Measurements from ENCODE around the gene AGRP.
"Not testable (repeated sequence)": the region's sequence is repeated elsewhere in the genome, so short reads cannot be mapped to it uniquely, and the experiment has no call there.

Gene AGRP

DNA sequence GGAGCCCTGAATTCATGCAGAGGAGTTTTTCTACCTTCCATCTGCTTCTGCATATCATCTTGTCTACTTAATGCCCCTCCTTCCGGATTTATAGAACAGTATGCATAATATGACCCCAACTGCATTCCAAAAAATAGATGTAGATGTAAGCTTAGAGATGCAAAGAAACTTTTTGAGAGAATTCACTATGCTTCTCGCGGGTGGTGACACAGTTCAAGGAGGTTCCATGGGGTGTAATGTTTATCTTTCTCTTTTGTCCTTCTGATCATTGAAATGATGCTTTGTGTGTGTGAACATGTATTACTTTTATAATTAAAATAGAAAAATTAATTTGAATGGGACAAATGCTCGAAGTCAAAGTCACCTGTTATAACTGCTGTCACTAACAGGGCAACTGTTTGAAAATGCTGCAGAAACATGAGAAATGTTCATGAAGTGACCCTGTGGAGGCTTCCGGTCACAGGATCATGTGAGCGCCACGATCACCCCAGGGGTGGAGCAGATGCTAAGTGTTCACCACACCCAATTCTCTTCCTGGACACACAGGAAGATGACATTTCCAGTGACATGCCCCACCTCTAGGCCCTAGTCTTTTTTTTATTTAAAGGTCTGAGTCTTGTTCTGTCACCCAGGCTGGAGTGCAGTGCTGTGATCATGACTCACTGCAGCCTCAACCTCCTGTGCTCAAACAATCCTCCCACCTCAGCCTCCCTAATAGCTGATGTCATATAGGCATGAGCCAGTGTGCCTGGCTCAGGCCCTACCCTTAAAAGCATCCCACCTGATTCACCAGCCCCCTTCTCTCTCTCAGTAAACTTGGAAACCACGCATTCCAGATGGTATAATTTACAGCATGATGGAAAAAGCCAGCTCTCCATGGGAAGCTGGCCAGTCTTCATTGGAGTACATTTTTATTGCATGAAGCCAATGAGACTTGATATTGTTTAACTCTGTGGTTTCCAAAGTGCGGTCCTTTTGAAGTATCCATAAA is 21.0 kb upstream of the AGRP start:
- no peak for DNase-seq

DNA sequence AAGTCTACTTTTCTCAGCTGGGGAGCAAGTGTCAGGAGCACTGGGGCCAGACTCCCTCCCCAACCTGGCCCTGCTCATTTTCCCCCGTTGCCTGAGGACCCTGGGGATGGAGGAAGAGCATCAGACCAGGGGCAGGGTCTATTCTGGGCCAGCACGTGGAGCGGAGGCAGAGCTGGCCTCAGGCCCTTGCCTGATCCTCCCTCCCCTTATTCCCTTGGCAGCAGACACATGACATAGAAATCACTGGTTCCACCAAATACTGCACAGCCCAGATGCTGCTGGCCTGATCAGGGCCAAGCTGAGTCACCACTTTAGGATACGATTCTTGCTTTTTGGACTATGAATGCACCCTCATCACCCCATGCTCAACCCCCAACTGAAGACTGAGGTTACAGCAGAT is 15.8 kb upstream of the AGRP start:
- no peak for DNase-seq

DNA sequence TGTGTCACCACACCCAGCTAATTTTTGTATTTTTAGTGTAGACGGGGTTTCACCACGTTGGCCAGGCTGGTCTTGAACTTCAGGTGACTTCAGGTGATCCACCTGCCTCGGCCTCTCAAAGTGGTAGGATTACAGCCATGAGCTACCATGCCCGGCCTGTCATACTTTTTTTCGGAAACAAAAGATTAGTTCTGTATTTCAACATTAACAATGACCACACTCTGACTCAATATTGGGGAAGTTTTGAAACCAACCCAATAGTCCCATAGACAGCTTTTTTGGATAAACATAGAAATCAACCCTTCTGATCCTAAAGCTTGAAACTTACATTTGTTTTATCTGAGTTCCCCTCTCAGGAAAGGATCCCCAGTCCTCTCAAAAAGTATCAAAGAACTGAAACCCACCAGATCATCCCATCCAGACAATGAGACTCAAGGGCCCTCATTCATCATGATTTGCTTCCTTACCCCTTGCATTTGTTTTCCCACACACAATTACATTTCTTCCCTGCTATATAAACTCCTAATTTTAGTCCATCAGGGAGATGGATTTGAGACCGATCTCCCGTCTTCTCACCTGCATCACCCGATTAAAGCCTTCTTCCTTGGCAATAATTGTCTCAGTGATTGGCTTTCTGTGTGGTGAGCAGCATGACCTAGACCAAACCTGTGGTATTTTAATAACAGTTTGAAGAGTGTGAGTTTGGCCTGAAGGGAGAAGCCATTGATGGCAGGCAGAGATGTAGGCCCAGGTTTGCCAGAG is 7.2 kb upstream of the AGRP start:
- DNase-seq, result no peak

DNA sequence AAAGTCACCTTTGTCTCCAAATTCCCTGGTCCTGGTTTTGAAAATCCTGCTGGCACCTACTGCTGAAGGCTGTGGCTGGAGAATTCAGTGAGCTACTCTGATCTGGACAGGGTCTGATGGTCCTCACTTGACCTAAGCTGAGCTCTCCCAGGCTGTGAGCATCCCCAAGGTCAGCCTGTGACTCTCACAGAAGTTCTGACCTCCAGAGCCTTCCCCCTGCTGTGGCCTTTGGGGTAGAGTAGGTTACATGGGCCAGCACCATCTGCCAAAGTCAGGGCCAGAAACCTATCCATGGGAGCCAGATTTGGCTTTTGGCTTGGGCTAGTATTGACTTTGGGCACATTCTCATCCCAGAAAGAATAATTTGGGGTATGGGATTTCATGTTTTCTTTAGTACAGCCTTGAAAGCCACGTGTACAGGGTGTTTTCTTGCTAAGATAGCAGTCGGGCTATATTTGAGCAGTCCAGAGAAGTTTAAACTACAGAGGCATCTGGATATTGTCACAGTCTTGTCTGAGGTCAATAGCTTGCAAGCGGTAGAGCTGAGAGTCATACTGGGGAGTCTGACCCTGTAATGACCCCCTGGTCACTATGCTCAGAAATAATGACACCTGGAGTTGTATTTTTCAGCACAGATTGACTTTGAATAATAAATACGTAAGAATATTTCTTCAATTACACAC is 6.2 kb upstream of the AGRP start:
- DNase-seq, result no peak

DNA sequence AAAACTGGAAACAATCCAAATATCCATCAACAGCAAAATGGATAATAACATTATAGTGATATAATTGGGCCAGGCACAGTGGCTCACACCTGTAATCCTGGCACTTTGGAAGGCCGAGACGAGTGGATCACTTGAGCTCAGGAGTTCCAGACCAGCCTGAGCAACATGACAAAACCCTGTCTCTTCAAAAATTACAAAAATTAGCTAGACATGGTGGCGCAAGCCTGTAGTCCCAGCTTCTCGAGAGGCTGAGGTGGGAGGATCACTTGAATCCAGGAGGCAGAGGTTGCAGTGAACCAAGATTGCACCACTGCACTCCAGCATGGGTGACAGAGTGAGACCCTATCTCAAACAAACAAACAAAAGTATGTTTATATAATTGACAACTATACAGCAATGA is 4.2 kb upstream of the AGRP start:
- not testable (repeated sequence) for DNase-seq

GRCh38 chr16:67486805-67487204 is 3.5 kb upstream of the AGRP start:
- DNase-seq, result no peak

- no peak for DNase-seq
Measured at GRCh38 chr16:67483731-67484525, 581 bp upstream of the AGRP start.

GRCh38 chr16:67482233-67482924 is 968 bp downstream of the AGRP start:
- DNase-seq, result no peak

DNA sequence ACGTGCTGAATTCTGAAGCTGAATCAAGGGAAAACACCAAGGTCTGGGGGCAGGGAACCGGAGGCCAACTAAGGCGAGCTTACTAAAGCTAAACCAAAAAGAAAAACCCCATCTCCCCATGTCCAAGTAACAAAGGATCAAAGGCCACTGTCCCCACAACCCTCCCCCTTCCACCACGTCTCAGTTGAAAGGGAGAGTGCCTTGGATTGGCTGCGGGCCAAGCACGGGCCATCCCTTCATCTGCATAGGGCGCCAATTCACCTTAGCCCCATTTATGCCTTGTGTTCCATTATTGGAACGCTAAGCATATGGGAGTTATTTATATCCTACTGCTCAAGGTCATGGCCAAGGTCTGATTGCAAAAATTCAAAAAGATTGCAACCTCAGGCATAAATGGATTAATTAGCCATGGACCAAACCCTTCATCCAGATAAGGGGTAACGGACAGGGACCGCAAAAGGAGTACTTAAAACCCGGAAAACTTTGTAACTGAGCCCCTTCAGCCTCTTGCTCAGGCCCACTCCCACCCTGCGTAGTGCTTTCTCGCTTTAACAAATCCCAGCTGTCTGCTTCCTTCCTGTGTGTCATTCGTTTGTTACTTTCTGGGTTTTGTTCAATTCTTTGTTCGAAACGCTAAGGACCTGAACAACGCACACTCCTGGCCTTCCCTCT is 1.6 kb downstream of the AGRP start:
- DNase-seq, result no peak

- DNase-seq, result peak; percentile 96
Measured at GRCh38 chr16:67480833-67481560, 2.4 kb downstream of the AGRP start, which contains the start of gene ATP6V0D1. TSS of gene ATP6V0D1 (minus strand) at chr16:67481157. CDS start at chr16:67481086, 71 bp downstream.

- DNase-seq, result no peak
Measured at GRCh38 chr16:67477960-67478554, 5.3 kb downstream of the AGRP start.

DNA sequence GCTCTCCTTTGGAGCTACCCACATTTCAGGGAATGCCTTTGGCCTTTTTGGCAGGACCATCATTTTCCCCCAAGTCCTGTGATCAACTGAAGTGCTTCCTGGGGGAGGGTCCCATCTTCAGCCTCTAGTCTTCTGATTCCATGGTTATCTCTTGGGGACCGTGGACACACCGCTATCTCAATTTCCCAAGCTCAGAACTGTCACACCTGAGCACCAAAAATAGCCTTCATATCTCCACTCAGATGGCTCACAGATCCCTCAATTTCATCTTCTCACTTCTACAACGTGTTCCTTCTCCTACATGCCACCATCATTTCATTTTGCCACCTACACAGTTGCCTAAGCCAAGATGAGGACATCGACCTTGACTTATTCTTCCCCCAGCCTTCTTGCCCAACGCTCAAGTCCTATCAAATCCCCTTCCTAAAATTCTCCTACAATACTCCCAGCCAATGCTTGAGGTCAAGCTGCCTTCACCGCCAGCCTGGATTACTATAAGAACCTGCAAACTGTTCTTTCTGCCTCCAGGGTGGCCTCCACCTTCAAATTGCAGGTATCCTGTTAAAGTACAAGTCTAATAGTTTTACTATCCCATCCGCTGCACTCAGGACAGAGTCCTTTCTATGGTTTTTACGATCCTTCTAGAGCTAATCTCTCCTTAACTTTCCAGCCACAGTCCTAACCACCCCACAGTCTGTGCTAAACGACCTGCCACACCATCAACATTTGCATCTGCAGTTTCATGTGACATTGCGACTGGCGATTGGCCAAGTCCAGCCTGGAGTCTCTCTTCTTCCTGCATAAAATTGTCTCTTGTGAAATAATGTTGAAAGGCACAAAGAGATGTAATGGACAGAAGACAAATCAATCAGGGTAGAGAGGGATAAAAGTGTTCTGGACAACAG is 8.5 kb downstream of the AGRP start:
- DNase-seq, result no peak

- DNase-seq, result no peak
Measured at GRCh38 chr16:67471758-67472384, 11.5 kb downstream of the AGRP start.

GRCh38 chr16:67470359-67470758 is 13.0 kb downstream of the AGRP start:
- no peak for DNase-seq

DNA sequence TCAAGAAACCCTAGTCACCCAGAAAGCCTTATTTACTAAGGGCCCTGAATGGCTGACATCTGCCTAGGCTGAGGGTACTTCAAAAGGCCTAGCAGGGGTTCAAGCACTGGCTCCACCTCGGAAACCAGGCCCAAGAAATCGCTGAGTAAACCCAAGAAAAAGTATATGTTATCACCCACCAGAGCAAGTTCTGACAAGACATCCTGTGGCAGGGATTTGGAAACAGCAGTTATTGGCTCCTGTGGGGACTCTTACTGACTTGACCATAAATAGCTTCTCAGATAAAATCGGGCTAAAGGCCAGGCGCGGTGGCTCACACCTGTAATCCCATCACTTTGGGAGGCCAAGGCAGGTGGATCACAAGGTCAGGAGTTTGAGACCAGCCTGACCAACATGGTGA is 14.6 kb downstream of the AGRP start:
- no peak for DNase-seq

DNA sequence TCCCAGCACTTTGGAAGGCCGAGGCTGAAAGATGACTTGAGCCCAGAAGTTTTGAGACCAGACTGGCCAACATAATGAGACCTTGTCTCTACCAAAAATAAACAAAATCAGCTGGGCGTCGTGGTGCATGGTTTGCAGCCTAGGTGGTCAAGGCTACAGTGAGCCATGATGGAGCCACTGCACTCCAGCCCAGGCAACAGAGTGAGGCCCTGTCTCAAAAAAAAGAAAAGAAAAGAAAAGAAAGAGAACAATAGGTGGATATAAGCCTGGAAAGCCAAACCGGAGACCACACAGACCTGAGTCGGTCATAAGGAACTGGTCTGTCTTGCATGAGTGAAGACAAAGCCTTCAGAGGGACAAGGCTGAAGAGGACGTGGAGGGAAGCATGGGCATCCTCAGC is 16.8 kb downstream of the AGRP start:
- DNase-seq, result no peak

DNA sequence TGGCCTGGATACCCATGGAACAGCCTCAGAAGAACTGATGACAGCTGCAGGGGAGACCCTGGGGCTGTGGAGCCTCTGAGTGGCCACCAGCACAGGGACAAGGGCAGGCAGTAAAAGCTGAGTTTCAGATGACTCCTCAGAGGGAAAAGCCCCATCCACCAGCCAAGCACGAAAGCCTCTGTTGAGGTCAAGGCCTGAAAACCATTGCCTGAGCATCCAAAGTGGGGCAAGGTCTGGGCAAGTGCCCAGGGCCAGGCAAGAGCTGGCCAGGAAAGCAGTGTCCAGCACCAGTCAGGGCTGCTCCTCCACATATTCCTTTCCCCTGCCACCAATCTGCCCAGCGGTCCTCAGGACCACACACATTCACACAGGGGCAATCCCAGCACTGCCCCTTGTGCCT is 18.8 kb downstream of the AGRP start:
- no peak for DNase-seq

DNA sequence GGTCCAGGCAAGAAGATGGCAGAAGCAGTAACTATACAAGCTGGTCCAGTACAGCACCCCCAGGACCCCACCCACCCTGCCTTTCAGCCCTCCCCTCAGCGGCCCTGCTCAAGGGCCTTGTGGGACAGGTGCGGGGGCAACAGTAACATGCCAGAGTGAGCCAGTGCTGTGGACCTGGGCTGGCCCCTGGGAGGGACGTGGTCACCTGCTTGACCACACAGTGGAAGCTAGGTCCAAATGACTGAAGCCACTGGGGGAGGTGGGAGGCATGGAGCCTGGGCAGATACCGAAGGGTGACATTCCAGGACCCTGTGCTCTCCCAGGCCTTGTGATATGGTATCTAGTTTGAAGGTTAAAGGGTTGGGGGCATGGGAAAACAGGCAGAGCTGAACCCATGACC is 19.7 kb downstream of the AGRP start:
- DNase-seq, result no peak
